H1 (cell line): ENCODE results near the gene ATG16L2.

Experiments used
- CBX5 ChIP-seq: fragments of 300-800, 300-1000 bp; sonication (generic); IDR thresholded peaks from 2 replicates; pipeline ENCODE4 v1.7.1; 2016; ENCODE audit warnings: antibody characterized with exemption, low read length, low read depth
- CTCF ChIP-seq, 3 experiments: IDR thresholded peaks; 1 replicate in 2 of 3; 2 replicates in 1 of 3; pipeline versions ENCODE4 v1.5.1 to v1.6.1; 2011; ENCODE audit warnings: low read length in 3 of 3, mild to moderate bottlenecking in 3 of 3, inconsistent platforms in 2 of 3, low read depth in 1 of 3, moderate library complexity in 1 of 3; ENCODE audit not compliant: insufficient read depth in 1 of 3; ENCODE audit errors: control extremely low read depth in 1 of 3
- EP300 ChIP-seq, 2 experiments: IDR thresholded peaks; 1 replicate in 1 of 2; 2 replicates in 1 of 2; pipeline ENCODE4 v1.6.1; 2011 to 2012; ENCODE audit warnings: low read depth in 2 of 2, low read length in 2 of 2, mild to moderate bottlenecking in 2 of 2, borderline replicate concordance in 1 of 2, inconsistent platforms in 1 of 2, moderate library complexity in 1 of 2
- GABPA ChIP-seq: IDR thresholded peaks from 2 replicates; pipeline ENCODE4 v1.6.1; 2011; ENCODE audit warnings: mild to moderate bottlenecking, low read length, moderate library complexity, borderline replicate concordance; ENCODE audit not compliant: insufficient read depth
- GTF2F1 ChIP-seq: IDR thresholded peaks from 2 replicates; pipeline ENCODE4 v1.6.1; 2012; ENCODE audit warnings: low read depth, low read length, improper control_type of control experiment, borderline replicate concordance
- JUN ChIP-seq: IDR thresholded peaks from 2 replicates; pipeline ENCODE4 v1.6.1; 2011; ENCODE audit warnings: low read depth, mild to moderate bottlenecking, improper control_type of control experiment, low read length
- POLR2A ChIP-seq, 2 experiments: IDR thresholded peaks; 1 replicate in 1 of 2; 2 replicates in 1 of 2; pipeline ENCODE4 v1.6.1; 2011; ENCODE audit warnings: low read depth in 2 of 2, low read length in 2 of 2, mild to moderate bottlenecking in 2 of 2; ENCODE audit errors: control extremely low read depth in 1 of 2
- POLR2AphosphoS5 ChIP-seq: IDR thresholded peaks from 2 replicates; pipeline ENCODE4 v1.6.1; 2011; ENCODE audit warnings: low read depth, low read length
- SIN3A ChIP-seq, 2 experiments: IDR thresholded peaks in 1 of 2; conservative IDR thresholded peaks in 1 of 2; 2 replicates each; pipeline ENCODE4 v1.6.1; 2011 to 2012; ENCODE audit warnings: low read length in 2 of 2, improper control_type of control experiment in 1 of 2, low read depth in 1 of 2, mild to moderate bottlenecking in 1 of 2
- SRF ChIP-seq: IDR thresholded peaks from 2 replicates; pipeline ENCODE4 v1.6.1; 2011; ENCODE audit warnings: mild to moderate bottlenecking, low read depth, low read length, moderate library complexity
- YY1 ChIP-seq: IDR thresholded peaks from 2 replicates; pipeline ENCODE4 v1.6.1; 2011; ENCODE audit warnings: low read depth, mild to moderate bottlenecking, low read length
- ZNF274 ChIP-seq: IDR thresholded peaks from 2 replicates; pipeline ENCODE4 v1.7.0; 2012; ENCODE audit warnings: low read length, borderline replicate concordance; ENCODE audit errors: extremely low read depth

- TF ChIP-seq ZNF274 (no peak), CBX5 (no peak), EP300 (IDR thresholded peaks at IDR 0.05; ENCODE audit: borderline replicate concordance in 1 of 2, low read depth in 2 of 2, low read length in 2 of 2) (no peak), GABPA (no peak), YY1 (no peak), SIN3A (conservative IDR thresholded peaks at IDR 0.05 in 1 of 2, IDR thresholded peaks at IDR 0.05 in 1 of 2; ENCODE audit: low read depth in 1 of 2, low read length in 2 of 2) (no peak), GTF2F1 (no peak), POLR2A (IDR thresholded peaks at IDR 0.05; ENCODE audit: control extremely low read depth in 1 of 2, low read depth in 2 of 2, low read length in 2 of 2) (no peak), CTCF (IDR thresholded peaks at IDR 0.05; ENCODE audit: control extremely low read depth in 1 of 3, insufficient read depth in 1 of 3, low read depth in 1 of 3, low read length in 3 of 3) (no peak), POLR2AphosphoS5 (no peak), SRF (no peak), JUN (no peak)
These were observed 48.9 kb downstream of the ATG16L2 start for GRCh38 chr11:72863091-72863490.
